ENCODE measurements around the gene ARL4C.

GRCh38 chr2:234497594-234498235 is 834 bp upstream of the ARL4C start:
- TF ChIP-seq CTCF (IDR thresholded peaks at IDR 0.05) (no peak), POLR2A (IDR thresholded peaks at IDR 0.05) (no peak), EP300 (IDR thresholded peaks at IDR 0.05) (no peak)

All from ovary (tissue), 3 donors.